GM23338 (cell line): ENCODE results near the gene NCS1. TPM values are rescaled to one million over a fixed set of nuclear protein-coding genes. Genes with fewer than 3 reads are reported as not detected.

ENCODE experiments used
- ATAC-seq: fragments of 200-7000 bp; cut with Tn5 transposase; 3 replicates; pipeline ENCODE4 v1.9.1; 2020
- DNase-seq: peaks from one replicate; pipeline ENCODE4 v3.0.0-alpha.2; 2015; ENCODE audit warnings: low spot score
- H2AFZ ChIP-seq: fragments of 200-600 bp; sonication (generic); 2 replicates; pipeline ENCODE4 v1.8.0; 2016; ENCODE audit warnings: antibody characterized with exemption, mild to moderate bottlenecking, moderate library complexity
- H3F3A ChIP-seq: fragments of 200-600 bp; sonication (generic); replicated peaks from 2 replicates; pipeline ENCODE4 v1.8.0; 2017; ENCODE audit warnings: antibody characterized with exemption, mixed run types, low read depth
- H3K27ac ChIP-seq: fragments of 200-600 bp; sonication (generic); 2 replicates; pipeline ENCODE4 v1.6.1; 2016; ENCODE audit warnings: low read depth
- H3K27me3 ChIP-seq: fragments of 200-600 bp; sonication (generic); 2 replicates; pipeline ENCODE4 v1.8.0; 2016; ENCODE audit warnings: mild to moderate bottlenecking, mixed run types, moderate library complexity; ENCODE audit not compliant: insufficient read depth
- H3K36me3 ChIP-seq: fragments of 200-600 bp; sonication (generic); 2 replicates; pipeline ENCODE4 v1.8.0; 2016; ENCODE audit warnings: mild to moderate bottlenecking; ENCODE audit not compliant: insufficient read depth
- H3K4me1 ChIP-seq: fragments of 200-600 bp; sonication (generic); 2 replicates; pipeline ENCODE4 v1.8.0; 2016; ENCODE audit warnings: mild to moderate bottlenecking, moderate library complexity; ENCODE audit not compliant: insufficient read depth
- H3K4me2 ChIP-seq: fragments of 200-600 bp; sonication (generic); 2 replicates; pipeline ENCODE4 v1.7.1; 2017; ENCODE audit warnings: mixed run types
- H3K4me3 ChIP-seq: fragments of 200-600 bp; sonication (generic); 2 replicates; pipeline ENCODE4 v1.6.1; 2016; ENCODE audit warnings: mixed run types
- H3K79me2 ChIP-seq: fragments of 200-600 bp; sonication (generic); replicated peaks from 2 replicates; pipeline ENCODE4 v1.8.0; 2017; ENCODE audit warnings: mild to moderate bottlenecking; ENCODE audit not compliant: insufficient read depth
- H3K9me2 ChIP-seq: fragments of 200-600 bp; sonication (generic); 2 replicates; pipeline ENCODE4 v1.8.0; 2017; ENCODE audit not compliant: insufficient read depth
- H4K20me1 ChIP-seq: fragments of 200-600 bp; sonication (generic); replicated peaks from 2 replicates; pipeline ENCODE4 v1.8.0; 2017; ENCODE audit warnings: mild to moderate bottlenecking; ENCODE audit not compliant: insufficient read depth
- H3K27ac Mint-ChIP-seq: 2 replicates; pipeline ENCODE4 v1.8.0; 2020; ENCODE audit warnings: inconsistent platforms, mild to moderate bottlenecking, moderate library complexity, mixed read lengths
- H3K27me3 Mint-ChIP-seq: 3 replicates; pipeline ENCODE4 v1.8.0; 2022; ENCODE audit warnings: low read depth, mild to moderate bottlenecking, moderate library complexity, mixed read lengths, inconsistent platforms; ENCODE audit not compliant: insufficient read depth, poor library complexity
- H3K36me3 Mint-ChIP-seq: 3 replicates; pipeline ENCODE4 v1.8.0; 2021; ENCODE audit warnings: low read depth, mild to moderate bottlenecking, inconsistent platforms, moderate library complexity, mixed read lengths
- H3K4me1 Mint-ChIP-seq: 3 replicates; pipeline ENCODE4 v1.8.0; 2020; ENCODE audit warnings: mild to moderate bottlenecking, inconsistent platforms, mixed read lengths
- H3K4me3 Mint-ChIP-seq: 3 replicates; pipeline ENCODE4 v1.8.0; 2021; ENCODE audit warnings: moderate library complexity, mild to moderate bottlenecking, inconsistent platforms, mixed read lengths
- H3K9me3 Mint-ChIP-seq: 3 replicates; pipeline ENCODE4 v1.8.0; 2020; ENCODE audit warnings: moderate library complexity, mild to moderate bottlenecking, inconsistent platforms, mixed read lengths
- CREB1 ChIP-seq: fragments of 250-450 bp; sonication (Bioruptor Pico); IDR thresholded peaks from 2 replicates; pipeline ENCODE4 v1.5.0; 2020; ENCODE audit warnings: low read depth, mild to moderate bottlenecking, moderate library complexity
- EZH2 ChIP-seq: fragments of 200-600 bp; sonication (generic); IDR thresholded peaks from one replicate; pipeline ENCODE4 v1.8.0; 2017; ENCODE audit warnings: antibody characterized with exemption, mild to moderate bottlenecking, low read depth; ENCODE audit not compliant: unreplicated experiment
- NANOG ChIP-seq: IDR thresholded peaks from 2 replicates; pipeline ENCODE4 v1.6.1; 2016; ENCODE audit warnings: antibody characterized with exemption, borderline replicate concordance
- POLR2AphosphoS5 ChIP-seq: IDR thresholded peaks from 2 replicates; pipeline ENCODE4 v1.6.1; 2016; ENCODE audit warnings: antibody characterized with exemption, low read depth
- ZNF114 ChIP-seq: fragments of 250-450 bp; sonication (Bioruptor Pico); IDR thresholded peaks from 2 replicates; pipeline ENCODE4 v1.5.0; 2020; ENCODE audit warnings: mild to moderate bottlenecking, moderate library complexity
- polyA plus RNA-seq: library from polyadenylated mRNA; unstranded; fragments of >200 nt; fragmentation: Nextera tagmentation; extraction: Ambion mirVana; gene quantifications from 2 replicates; pipeline ENCODE4 v1.2.1, GENCODE V29; 2016
- total RNA-seq: library from RNA; depleted of rRNA; stranded (reverse); fragments of >200 nt; shearing (Covaris generic); gene quantifications from 2 replicates; pipeline ENCODE4 v1.2.3, GENCODE V29; 2014
- TF ChIP-seq, protein P1 (sequence below): IDR thresholded peaks from one replicate; pipeline ENCODE4 v1.6.1; 2018; ENCODE audit warnings: antibody characterized with exemption; ENCODE audit not compliant: unreplicated experiment
- TF ChIP-seq, protein P2 (sequence below), 2 experiments: fragments of 200-600 bp in 1 of 2; sonication (generic) in 1 of 2; conservative IDR thresholded peaks; 2 replicates each; pipeline versions ENCODE4 v1.5.1 to v1.6.1; 2016 to 2017; ENCODE audit warnings: antibody characterized with exemption in 2 of 2, low read depth in 2 of 2, mild to moderate bottlenecking in 2 of 2, moderate library complexity in 1 of 2

The NCS1 gene
- total and polyA plus RNA-seq, 2 experiments from 2014 or later, result 8.2 to 34.3 TPM

DNA sequence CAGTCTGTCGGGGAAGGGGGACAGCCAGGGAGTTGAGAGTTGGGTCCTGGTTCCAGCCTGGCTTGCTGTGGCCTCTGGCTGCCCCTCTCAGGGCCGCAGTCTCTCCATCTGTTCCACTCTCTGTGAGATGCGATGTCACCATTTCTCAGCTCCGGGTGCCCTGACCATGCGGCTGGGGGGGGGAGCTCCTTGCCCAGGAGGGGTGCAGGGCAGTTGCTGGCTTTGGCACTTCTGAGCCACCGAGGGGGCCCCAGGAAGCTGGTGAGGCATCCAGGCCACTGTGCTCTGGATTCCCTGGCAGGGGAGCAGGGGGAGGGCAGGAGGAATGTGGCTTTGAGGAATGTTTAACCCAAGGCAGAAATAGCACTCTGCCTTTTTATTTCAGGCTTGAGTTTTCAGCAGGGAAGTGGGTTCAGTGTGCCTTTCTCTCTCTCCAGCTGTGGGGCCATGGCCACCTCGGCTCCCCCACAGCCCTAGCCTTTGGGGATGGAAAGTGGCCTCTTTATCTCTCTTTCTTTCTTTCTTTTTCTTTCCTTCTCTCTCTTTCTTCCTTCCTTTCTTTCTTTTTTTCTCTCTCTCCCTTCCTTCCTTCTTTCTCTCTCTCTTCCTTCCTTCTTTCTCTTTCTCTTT is 11.0 kb downstream of the NCS1 start (continued):
- TF ChIP-seq, protein P1, sequence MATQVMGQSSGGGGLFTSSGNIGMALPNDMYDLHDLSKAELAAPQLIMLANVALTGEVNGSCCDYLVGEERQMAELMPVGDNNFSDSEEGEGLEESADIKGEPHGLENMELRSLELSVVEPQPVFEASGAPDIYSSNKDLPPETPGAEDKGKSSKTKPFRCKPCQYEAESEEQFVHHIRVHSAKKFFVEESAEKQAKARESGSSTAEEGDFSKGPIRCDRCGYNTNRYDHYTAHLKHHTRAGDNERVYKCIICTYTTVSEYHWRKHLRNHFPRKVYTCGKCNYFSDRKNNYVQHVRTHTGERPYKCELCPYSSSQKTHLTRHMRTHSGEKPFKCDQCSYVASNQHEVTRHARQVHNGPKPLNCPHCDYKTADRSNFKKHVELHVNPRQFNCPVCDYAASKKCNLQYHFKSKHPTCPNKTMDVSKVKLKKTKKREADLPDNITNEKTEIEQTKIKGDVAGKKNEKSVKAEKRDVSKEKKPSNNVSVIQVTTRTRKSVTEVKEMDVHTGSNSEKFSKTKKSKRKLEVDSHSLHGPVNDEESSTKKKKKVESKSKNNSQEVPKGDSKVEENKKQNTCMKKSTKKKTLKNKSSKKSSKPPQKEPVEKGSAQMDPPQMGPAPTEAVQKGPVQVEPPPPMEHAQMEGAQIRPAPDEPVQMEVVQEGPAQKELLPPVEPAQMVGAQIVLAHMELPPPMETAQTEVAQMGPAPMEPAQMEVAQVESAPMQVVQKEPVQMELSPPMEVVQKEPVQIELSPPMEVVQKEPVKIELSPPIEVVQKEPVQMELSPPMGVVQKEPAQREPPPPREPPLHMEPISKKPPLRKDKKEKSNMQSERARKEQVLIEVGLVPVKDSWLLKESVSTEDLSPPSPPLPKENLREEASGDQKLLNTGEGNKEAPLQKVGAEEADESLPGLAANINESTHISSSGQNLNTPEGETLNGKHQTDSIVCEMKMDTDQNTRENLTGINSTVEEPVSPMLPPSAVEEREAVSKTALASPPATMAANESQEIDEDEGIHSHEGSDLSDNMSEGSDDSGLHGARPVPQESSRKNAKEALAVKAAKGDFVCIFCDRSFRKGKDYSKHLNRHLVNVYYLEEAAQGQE, result no peak
- TF ChIP-seq EZH2 (no peak), POLR2AphosphoS5 (no peak), NANOG (no peak), CREB1 (CRISPR knock-in tag) (no peak)
- TF ChIP-seq, protein P2, sequence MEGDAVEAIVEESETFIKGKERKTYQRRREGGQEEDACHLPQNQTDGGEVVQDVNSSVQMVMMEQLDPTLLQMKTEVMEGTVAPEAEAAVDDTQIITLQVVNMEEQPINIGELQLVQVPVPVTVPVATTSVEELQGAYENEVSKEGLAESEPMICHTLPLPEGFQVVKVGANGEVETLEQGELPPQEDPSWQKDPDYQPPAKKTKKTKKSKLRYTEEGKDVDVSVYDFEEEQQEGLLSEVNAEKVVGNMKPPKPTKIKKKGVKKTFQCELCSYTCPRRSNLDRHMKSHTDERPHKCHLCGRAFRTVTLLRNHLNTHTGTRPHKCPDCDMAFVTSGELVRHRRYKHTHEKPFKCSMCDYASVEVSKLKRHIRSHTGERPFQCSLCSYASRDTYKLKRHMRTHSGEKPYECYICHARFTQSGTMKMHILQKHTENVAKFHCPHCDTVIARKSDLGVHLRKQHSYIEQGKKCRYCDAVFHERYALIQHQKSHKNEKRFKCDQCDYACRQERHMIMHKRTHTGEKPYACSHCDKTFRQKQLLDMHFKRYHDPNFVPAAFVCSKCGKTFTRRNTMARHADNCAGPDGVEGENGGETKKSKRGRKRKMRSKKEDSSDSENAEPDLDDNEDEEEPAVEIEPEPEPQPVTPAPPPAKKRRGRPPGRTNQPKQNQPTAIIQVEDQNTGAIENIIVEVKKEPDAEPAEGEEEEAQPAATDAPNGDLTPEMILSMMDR (conservative IDR thresholded peaks at IDR 0.05; ENCODE audit: low read depth in 2 of 2), result no peak

DNA sequence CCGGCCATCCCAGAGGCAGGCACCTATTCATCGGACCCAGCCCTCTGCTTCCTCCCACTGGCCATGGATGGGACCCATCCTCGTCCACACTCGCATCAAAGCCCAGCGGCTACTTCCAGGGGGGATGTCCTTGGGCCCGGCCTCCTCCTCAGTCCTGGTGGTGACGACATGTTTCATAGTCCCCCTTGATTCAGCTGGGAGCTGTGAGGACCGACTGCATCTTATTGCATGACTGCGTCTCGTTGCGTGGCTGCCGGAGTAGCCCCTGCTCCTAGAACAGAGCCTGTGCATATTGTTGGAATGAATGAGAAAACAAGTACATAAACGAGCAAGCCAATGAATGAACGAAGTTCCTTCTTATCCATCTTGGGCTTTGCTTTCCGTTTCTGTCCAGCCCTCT is 12.8 kb downstream of the NCS1 start:
- no peak overlapping the region for H3K4me2 ChIP-seq
- no peaks in the 10 kb centered on the region for H3K36me3 ChIP-seq
- peak overlapping the region; percentile 38; the same call in 1 of the 3 replicates for H3K4me3 Mint-ChIP-seq
- peaks cover 64% of the 10 kb centered on the region for H3K79me2 ChIP-seq
- peak overlapping the region; percentile 72 for H3K27ac Mint-ChIP-seq
- H2AFZ ChIP-seq, result no peak overlapping the region
- H3K4me1 ChIP-seq, result peaks cover 24% of the 10 kb centered on the region; the same call in 1 of the 2 replicates
- peaks cover 19% of the 10 kb centered on the region for H3K27me3 Mint-ChIP-seq
- peaks cover 9% of the 10 kb centered on the region; the same call in 1 of the 2 replicates for H4K20me1 ChIP-seq
- ATAC-seq, result peak; percentile 8
- H3K9me3 Mint-ChIP-seq, result no peaks in the 10 kb centered on the region; the same call in 2 of the 3 replicates
- H3F3A ChIP-seq, result no peaks in the 10 kb centered on the region
- no peaks in the 10 kb centered on the region for H3K9me2 ChIP-seq
- H3K4me1 Mint-ChIP-seq, result peaks cover 36% of the 10 kb centered on the region
- H3K27ac ChIP-seq, result peak overlapping the region; percentile 69; the same call in 1 of the 2 replicates
- no peak for TF ChIP-seq NANOG
- no peak for TF ChIP-seq ZNF114 (CRISPR knock-in tag)
- TF ChIP-seq, protein P2 (conservative IDR thresholded peaks at IDR 0.05; ENCODE audit: low read depth in 2 of 2), result peak; percentile 9 to 38; a peak in 2 of 4 replicates
- TF ChIP-seq, protein P1, result no peak
- no peaks in the 10 kb centered on the region for H3K27me3 ChIP-seq
- DNase-seq, result peak; percentile 49
- no peak overlapping the region for H3K4me3 ChIP-seq
- no peaks in the 10 kb centered on the region for H3K36me3 Mint-ChIP-seq
